SIG-M5 treated with dmso at 0.1 percent for 504 hours (cell line): ENCODE measurements around the gene SETD1B.
"Not testable (repeated sequence)": the region's sequence is repeated elsewhere in the genome, so short reads cannot be mapped to it uniquely, and the experiment has no call there.

Source experiments
- DNase-seq: peaks from one replicate; lab custom pipeline; 2025; ENCODE audit not compliant: unreplicated experiment; lab: John Stamatoyannopoulos, UW

SETD1B gene

DNA sequence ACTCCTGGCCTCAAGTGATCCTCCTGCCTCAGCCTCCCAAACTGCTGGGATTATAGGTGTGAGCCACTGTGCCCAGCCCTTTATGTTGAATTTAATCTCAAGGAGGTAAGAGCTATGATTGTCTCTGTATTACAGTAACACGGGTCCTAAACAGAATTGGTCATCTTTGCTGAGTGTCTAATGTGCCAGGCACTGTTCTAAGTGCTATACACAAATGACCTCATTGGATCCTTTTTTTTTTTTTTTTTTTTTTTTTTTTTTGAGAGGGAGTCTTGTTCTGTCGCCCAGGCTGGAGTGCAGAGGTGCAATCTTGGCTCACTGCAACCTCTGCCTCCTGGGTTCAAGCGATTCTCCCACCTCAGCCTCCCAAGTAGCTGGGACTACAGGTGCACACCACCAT lies 48.6 kb downstream of the SETD1B start:
- not testable (repeated sequence) for DNase-seq

DNA sequence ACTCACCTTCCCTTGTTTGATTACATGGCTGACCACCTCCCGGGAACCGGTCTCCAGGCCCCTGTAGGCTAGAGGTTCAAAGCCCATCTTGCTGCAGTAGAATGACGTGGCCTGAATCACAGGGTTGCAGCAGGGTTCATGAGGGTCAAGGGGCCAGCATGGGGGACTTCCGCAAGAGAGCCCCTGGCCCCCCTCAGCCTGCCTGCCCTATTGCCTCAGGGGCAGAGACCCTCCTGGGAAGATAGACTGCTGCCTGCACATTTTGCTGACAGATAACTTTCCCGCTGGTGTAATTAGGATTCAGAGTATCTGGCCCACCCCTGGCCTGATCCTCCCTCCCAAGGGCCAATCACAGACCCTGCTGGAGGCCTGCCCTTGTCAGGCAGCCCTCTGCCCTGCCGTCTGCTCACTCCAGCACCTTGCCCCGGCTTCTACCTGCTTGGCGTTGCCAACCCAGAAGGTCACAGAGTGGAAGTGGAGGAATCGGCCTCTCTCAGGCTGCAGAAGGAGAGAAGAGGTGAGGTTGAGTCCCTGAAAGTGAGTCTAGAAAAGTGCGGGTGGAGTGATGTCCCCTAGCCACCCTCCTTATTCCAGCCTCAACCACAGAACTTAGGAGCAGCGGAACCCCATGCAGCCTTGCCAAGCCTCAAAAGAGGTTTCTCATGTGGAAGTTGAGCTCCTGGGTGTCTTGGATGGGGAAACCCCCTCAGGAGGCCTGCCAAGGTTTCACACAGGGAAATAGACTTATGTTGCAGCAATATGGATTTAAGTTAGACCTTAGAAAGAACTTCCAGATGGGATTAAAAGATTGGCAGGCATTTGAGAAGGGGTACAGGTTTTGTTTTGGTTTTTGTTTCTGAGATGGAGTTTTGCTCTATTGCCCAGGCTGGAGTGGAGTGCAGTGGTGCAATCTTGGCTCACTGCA lies 53.8 kb downstream of the SETD1B start:
- no peak for DNase-seq

DNA sequence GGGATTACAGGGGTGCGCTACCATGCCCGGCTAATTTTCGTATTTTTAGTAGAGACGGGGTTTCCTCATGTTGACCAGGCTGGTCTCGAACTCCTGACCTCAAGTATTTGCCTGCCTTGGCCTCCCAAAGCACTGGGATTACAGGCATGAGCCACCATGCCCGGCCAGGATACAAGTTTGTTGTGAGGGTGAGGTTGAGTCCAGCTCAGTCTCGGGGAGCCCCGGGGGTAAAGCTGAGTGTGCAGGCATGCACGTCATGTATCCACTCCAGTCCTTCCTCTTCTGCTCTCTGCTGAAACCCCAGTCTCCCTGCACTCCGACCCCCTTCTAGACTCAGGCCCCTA lies 54.5 kb downstream of the SETD1B start:
- DNase-seq: no peak

DNA sequence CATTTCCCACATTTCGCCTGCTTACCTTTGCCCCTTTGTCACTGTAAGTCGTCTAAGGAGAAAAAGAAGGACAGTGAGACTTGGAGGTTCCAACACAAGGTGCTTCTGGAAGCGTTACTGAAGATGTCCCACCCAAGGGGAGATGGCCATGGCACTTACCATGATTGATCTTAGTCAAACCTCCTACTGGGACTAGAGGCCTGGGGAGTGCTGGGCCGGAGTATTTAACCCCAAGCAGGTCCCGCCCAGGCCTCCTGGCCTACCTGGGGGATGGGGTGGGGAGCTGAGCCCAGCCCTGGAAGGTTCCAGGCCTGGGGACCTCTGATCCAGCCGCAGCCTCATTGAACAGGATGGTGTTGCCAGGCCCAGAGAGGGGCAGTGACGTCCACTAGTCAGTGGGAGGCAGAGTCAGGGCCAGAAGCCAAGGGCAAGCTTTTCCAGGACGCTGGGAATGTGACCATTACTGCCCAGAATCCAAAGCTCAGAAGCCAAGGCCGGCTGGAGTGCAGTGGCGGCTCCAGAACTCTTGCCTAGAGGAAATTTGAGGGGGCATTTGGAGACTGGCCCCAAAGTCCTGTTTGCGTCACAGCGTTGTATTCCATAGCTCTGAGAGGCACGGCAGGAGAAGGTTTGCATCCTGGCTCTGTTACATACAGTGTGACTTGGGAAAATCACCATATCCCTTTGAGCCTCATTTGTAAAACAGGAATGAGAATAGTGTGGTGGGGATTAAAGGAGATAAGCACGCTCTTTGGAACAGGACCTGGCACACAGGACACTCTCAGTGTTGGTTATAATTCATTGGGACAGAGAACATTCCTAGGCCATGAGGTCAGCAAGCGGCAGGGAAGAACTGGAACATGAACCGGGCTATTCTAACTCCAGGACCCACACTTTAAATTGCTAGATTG lies 55.1 kb downstream of the SETD1B start, which contains the start of gene HPD:
TSS of gene HPD (minus strand) at position 198 of the 911 bp plus-strand sequence. CDS start at position 162, 36 bp downstream.
- DNase-seq: no peak

DNA sequence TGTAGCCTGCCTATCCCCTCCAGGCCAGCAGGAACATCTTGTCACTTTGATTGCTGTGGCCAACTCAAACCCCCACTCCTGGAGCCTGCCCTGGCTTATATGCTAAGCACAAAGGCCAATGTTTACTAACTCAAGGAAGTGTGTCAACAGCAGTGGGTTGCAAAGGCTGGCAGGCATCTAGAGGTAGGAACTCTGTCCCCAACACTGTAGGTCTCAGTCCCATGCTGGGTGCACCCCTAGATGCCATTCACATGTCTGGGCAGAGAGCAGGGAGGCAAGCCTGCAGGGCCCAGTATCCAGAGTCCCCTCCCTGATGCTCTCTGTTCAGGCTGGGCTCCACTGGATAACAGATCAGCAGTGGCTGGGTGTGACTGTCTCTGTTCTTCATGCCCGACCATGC lies 56.4 kb downstream of the SETD1B start:
- no peak for DNase-seq

DNA sequence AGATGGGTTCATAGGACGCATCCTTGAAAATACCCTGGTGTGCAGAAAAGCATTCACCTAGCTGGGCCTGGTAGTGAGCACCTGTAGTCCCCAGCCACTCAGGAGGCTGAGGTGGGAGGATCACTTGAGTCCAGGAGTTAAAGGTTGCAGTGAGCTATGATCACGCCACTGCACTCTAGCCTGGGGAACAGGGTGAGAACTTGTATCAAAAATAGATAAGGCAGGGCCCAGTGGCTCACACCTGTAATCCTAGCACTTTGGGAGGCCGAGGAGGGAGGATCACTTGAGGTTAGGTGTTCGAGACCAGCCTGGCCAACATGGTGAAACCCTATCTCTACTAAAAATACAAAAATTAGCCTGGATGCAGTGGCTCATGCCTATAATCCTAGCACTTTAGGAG lies 56.9 kb downstream of the SETD1B start:
- not testable (repeated sequence) for DNase-seq

DNA sequence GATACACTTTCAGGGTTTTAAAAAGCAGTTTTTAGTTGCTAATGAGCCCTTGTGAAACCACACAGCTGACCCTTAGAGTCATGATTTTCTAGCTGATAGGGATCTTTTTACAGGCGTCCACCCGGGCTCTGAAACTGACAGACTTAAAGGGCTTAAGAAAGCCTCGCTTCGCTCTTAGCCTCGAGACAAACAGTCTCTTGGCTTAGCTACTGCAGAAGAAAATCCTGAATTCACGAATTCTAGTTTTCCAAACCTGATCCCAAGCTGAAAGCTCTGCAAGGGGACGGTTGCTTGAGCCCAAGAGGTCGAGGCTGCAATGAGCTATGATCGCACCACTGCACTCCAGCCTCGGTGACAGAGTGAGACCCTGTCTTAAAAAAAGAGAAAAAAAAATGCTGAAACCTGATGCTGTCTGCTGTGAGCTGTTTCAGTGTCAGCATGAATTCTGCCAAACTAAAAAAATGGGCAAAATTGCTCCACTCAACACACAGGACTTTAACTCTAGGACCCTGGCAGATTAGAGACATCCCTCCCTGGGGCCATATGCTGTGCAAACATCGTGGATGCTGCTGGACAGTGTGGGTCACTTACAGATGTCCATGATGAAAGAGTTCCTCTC lies 57.9 kb downstream of the SETD1B start:
- no peak for DNase-seq

DNA sequence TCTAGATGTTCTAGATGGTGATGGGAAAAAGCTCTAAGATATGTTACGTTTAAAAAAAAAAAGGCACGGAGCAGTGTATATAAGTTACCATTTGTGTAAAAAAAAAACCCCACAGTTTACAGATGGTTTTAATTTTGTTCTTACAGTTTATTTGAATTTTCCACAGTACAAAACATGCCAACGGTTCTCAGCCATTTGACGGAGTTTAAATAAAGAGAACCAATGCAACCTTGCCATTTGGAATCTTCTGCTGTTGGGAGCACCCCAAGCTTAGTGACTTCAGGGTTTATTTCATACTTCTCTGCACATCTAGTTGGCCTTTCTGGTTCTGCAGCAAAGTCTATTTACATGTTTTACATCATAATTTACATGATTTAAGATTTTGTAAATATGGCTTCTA lies 62.5 kb downstream of the SETD1B start:
- DNase-seq: no peak

DNA sequence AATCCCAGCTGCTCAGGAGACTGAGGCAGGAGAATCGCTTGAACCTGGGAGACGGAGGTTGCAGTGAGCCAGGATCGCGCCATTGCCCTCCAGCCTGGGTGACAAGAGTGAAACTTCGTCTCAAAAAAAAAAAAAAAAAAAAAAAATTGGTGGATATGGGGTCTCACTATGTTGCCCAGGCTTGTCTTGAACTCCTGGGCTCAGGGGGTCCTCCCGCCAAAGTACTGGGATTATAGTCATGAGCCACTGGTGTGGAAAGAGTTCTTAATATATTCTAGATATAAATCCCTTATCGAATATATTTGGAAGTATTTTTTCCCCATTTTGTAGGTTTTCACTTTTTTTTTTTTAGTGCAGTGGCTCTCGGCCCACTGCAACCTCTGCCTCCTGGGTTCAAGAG lies 65.4 kb downstream of the SETD1B start:
- not testable (repeated sequence) for DNase-seq

DNA sequence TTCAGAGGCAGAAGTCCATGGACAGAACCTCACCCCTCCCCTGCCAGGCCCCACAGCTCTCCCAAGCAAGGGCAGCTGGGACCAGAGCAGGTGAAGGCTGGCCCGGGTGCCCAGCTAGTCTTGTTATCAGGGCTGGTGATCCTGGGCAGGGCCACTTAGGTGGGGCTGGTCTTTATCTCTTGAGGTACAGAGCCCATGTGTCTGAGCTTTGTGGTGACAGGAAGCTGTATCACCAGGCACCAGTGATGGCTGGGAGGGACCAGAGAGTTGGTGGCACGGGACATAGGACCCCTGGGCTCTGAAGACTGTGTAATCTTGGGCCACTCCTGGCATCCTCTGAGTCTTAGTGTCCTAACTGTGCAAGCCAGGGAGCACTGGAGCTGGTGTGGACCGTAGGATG lies 67.7 kb downstream of the SETD1B start:
- DNase-seq: no peak

DNA sequence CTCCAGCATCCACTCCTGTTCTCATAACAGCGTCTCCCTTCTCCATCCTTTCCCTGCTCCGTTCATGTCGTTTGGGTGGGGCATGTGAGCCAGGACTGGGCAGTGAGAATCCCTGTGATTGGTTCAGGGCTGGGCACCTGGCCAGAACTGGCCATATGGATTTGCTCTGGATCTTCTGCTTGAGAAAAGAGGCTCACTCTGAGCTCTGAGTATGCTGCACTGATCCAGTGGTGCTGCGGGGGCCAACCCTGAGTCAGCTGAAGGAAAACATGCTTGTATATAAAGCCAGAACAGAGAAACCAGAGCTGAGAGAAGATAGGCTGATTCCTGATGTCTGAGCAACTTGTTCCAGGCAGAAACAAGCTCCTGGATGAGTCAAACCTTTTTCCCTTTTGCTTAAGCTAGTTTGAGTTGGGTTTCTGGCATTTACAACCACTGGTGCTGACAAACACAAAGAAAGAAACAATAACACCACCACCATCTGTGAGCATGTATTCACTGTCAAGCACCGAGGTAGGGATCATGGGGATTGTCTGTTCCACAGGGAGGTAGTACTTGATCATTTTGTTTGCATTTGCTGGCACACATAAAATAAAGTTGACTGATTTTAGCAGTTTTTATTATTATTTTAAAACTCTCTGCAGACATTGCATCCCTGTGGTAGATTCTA lies 68.9 kb downstream of the SETD1B start:
- no peak for DNase-seq

DNA sequence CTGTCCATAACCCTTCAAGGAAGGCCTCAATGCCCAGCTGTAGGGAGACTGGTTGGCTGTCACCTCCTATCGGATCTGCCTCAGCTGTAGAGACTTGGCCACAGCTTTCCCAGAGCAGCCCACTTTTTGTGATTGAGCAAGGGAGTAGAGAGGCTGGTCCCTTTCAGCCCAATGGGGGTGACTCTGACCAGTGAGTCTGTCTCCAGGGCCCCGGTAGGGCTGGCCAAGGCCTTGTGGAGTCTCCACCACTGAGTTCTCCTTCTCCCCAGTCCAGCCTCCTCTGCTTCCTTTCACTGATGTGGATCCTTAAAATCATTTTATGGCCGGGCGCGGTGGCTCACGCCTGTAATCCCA lies 69.4 kb downstream of the SETD1B start:
- DNase-seq: no peak

DNA sequence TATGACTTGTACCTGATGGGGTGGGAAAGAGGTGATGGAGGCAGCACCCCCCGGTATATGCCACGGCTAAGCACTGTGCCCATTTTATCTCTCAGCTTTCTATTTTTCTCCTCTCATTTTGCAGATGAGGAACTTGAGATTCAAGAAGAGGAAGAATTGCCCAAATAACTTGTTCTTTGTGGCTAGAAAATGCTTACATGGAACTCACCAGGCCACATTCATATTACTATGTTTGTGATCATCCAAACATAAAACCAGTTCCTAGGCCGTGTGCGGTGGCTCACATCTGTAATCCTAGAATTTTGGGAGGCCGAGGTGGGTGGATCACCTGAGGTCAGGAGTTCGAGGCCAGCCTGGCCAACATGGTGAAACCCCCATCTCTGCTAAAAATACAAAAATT lies 70.3 kb downstream of the SETD1B start:
- DNase-seq: peak; percentile 61

DNA sequence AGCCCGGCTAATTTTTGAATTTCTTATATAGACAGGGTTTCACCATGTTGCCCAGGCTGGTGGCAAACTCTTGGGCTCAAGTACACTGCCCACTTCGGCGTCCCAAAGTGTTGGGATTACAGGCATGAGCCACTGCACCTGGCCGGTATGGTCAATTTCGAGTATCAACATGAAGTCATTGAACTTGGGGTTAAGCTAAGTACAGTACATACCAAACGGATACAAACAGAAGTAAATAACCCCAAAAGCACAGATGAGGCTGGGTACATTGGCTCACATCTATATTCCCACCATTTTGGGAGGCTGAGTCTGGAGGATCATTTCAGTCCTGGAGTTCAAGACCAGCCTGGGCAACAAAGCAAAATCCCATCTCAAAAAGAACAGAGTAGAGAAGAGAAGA lies 71.8 kb downstream of the SETD1B start:
- no peak for DNase-seq

DNA sequence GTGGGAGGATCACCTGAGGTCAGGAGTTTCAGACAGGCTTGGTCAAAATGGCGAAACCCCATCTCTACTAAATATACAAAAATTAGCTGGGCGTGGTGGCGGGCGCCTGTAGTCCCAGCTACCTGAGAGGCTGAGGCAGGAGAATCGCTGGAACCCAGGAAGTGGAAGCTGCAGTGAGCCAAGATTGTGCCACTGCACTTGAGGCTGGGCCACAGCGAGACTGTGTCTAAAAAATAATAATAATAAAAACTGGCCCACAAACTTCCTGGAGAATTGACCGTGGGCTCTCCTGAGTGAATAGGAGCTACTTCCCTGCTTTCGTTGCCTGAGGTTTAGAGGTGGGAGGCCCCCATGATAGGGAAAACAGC lies 72.3 kb downstream of the SETD1B start:
- not testable (repeated sequence) for DNase-seq
